B cell (primary cell): Measurements from ENCODE around the gene ODAD4. TPM values are rescaled to one million over a fixed set of nuclear protein-coding genes. Genes with fewer than 3 reads are reported as not detected.

Source experiments
- ATAC-seq: fragments of 200-7000 bp; cut with Tn5 transposase; one replicate; pipeline ENCODE4 v1.10.0; 2021; ENCODE audit warnings: low read depth, mild to moderate bottlenecking, moderate number of reproducible peaks, moderate library complexity
- CTCF ChIA-PET: fragments of 350-600 bp; sonication (Branson Sonifier 250); formaldehyde crosslinking; loops from one replicate; lab custom pipeline; 2021; ENCODE audit warnings: antibody characterized with exemption, inconsistent platforms; lab: Charles Lee
- POLR2A ChIA-PET: fragments of 350-600 bp; sonication (Branson Sonifier 250); formaldehyde crosslinking; loops from one replicate; lab custom pipeline; 2021; ENCODE audit warnings: antibody characterized with exemption; lab: Charles Lee
- DNase-seq: peaks from one replicate; pipeline ENCODE4 v3.0.0; 2013
- H2AFZ ChIP-seq: 2 replicates; pipeline ENCODE4 v1.6.1; 2012; ENCODE audit warnings: mild to moderate bottlenecking, low read depth, low read length; ENCODE audit not compliant: insufficient read depth, poor library complexity, severe bottlenecking
- H3K27ac ChIP-seq, 2 donors: 1 replicate in 1 of 2; 2 replicates in 1 of 2; pipeline ENCODE4 v1.5.1; 2012 to 2013; ENCODE audit warnings: low read length in 2 of 2, mild to moderate bottlenecking in 2 of 2, moderate library complexity in 1 of 2
- H3K27me3 ChIP-seq, 4 experiments: fragments of 200-600 bp in 1 of 4; sonication (generic) in 1 of 4; replicated peaks in 1 of 4; 1 replicate in 2 of 4; 2 replicates in 2 of 4; pipeline versions ENCODE4 v1.6.1 to v1.7.0; 2013 to 2016; ENCODE audit warnings: low read length in 3 of 4, mild to moderate bottlenecking in 2 of 4, mixed read lengths in 1 of 4, moderate library complexity in 1 of 4; ENCODE audit not compliant: insufficient read depth in 4 of 4, control insufficient read depth in 3 of 4; ENCODE audit errors: control extremely low read depth in 1 of 4
- H3K36me3 ChIP-seq, 2 experiments: replicated peaks in 1 of 2; 1 replicate in 1 of 2; 2 replicates in 1 of 2; pipeline versions ENCODE4 v1.6.1 to v1.7.1; 2013; ENCODE audit warnings: low read length in 1 of 2; ENCODE audit not compliant: insufficient read depth in 2 of 2, control insufficient read depth in 1 of 2; ENCODE audit errors: control extremely low read depth in 1 of 2, extremely low read depth in 1 of 2
- H3K4me1 ChIP-seq, 2 donors: fragments of 200-600 bp in 1 of 2; sonication (generic) in 1 of 2; 1 replicate in 1 of 2; 2 replicates in 1 of 2; pipeline versions ENCODE4 v1.5.1 to v1.6.1; 2013 to 2017; ENCODE audit warnings: low read length in 2 of 2; ENCODE audit not compliant: control insufficient read depth in 2 of 2, insufficient read depth in 2 of 2
- H3K4me2 ChIP-seq: replicated peaks from 2 replicates; pipeline ENCODE3; 2012; ENCODE audit warnings: mild to moderate bottlenecking, low read depth, low read length; ENCODE audit not compliant: poor library complexity, severe bottlenecking
- H3K4me3 ChIP-seq, 5 experiments: fragments of 200-600 bp in 1 of 5; sonication (generic) in 1 of 5; 1 replicate in 3 of 5; 2 replicates in 2 of 5; pipeline versions ENCODE4 v1.5.1 to v1.7.0; 2011 to 2016; ENCODE audit warnings: low read length in 4 of 5, mild to moderate bottlenecking in 4 of 5, low read depth in 2 of 5, control low read depth in 1 of 5, moderate library complexity in 1 of 5; ENCODE audit not compliant: insufficient read depth in 1 of 5; ENCODE audit errors: control extremely low read depth in 1 of 5, extremely low read depth in 1 of 5
- H3K79me2 ChIP-seq: fragments of 200-600 bp; sonication (generic); one replicate; pipeline ENCODE4 v1.6.0; 2016; ENCODE audit warnings: low read length; ENCODE audit not compliant: control insufficient read depth, insufficient read depth
- H3K9ac ChIP-seq: fragments of 200-600 bp; sonication (generic); 2 replicates; pipeline ENCODE4 v1.6.1; 2017; ENCODE audit warnings: mild to moderate bottlenecking, low read length, moderate library complexity
- H3K9me3 ChIP-seq, 3 donors: one replicate each; pipeline versions ENCODE4 v1.6.1 to v1.7.1; 2013; ENCODE audit warnings: low read length in 2 of 3; ENCODE audit not compliant: control insufficient read depth in 2 of 3, insufficient read depth in 1 of 3; ENCODE audit errors: control extremely low read depth in 1 of 3
- H4K20me1 ChIP-seq: 2 replicates; pipeline ENCODE4 v1.6.0; 2012; ENCODE audit warnings: mild to moderate bottlenecking, low read length; ENCODE audit not compliant: insufficient read depth, control insufficient read depth, poor library complexity, severe bottlenecking
- H3K27ac Mint-ChIP-seq: one replicate; pipeline ENCODE4 v1.8.0; 2021; ENCODE audit warnings: mixed read lengths
- H3K27me3 Mint-ChIP-seq: one replicate; pipeline ENCODE4 v1.8.0; 2021; ENCODE audit warnings: mixed read lengths
- H3K4me1 Mint-ChIP-seq: one replicate; pipeline ENCODE4 v1.8.0; 2021; ENCODE audit warnings: mixed read lengths
- H3K4me3 Mint-ChIP-seq: one replicate; pipeline ENCODE4 v1.8.0; 2021; ENCODE audit warnings: mixed read lengths
- H3K9me3 Mint-ChIP-seq: one replicate; pipeline ENCODE4 v1.8.0; 2022; ENCODE audit warnings: mixed read lengths; ENCODE audit not compliant: insufficient read depth
- EZH2 ChIP-seq: IDR thresholded peaks from 2 replicates; pipeline ENCODE4 v1.6.1; 2012; ENCODE audit warnings: borderline replicate concordance, low read depth, mild to moderate bottlenecking, moderate library complexity, low read length; ENCODE audit not compliant: insufficient read depth, poor library complexity, severe bottlenecking
- WGBS: methylation state at CpG from one replicate; pipeline ENCODE4 v1.1.5; 2013; ENCODE audit warnings: missing lambda C conversion rate; ENCODE audit not compliant: insufficient coverage; 5-methylcytosine and 5-hydroxymethylcytosine counted together
- intact Hi-C: fragments of 100-400 bp; cut with micrococcal nuclease; formaldehyde crosslinking; loops from one replicate; pipeline ENCODE4 v1.10.0; 2022
- polyA plus RNA-seq: library from polyadenylated mRNA; depleted of rRNA; stranded (reverse); fragments of >200 nt; gene quantifications from 2 replicates; pipeline ENCODE4 v1.2.3, GENCODE V29; 2012
- total RNA-seq, 2 donors: library from RNA; stranded (reverse); fragments of 120-200 nt in 1 of 2; gene quantifications; 1 replicate in 1 of 2; 2 replicates in 1 of 2; pipeline versions ENCODE4 v1.2.3 to v1.2.4, GENCODE V29; 2013 to 2022
- TF ChIP-seq, protein P1 (sequence below): fragments of 200-600 bp; IDR thresholded peaks from one replicate; pipeline ENCODE4 v1.8.0; 2022; ENCODE audit warnings: antibody characterized with exemption, mild to moderate bottlenecking

ODAD4 gene
- total and polyA plus RNA-seq, 2 donors (not counting 1 experiment from before 2014, with no cell fraction given), result 0.27 TPM; not detected in 1

DNA sequence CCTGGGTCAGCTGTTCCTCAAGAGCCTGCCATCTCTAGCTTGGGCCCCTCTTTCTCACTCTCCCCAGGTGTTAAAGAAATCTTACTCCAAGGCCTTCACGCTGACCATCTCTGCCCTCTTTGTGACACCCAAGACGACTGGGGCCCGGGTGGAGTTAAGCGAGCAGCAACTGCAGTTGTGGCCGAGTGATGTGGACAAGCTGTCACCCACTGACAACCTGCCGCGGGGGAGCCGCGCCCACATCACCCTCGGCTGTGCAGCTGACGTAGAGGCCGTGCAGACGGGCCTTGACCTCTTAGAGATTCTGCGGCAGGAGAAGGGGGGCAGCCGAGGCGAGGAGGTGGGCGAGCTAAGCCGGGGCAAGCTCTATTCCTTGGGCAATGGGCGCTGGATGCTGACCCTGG lies 43.0 kb downstream of the ODAD4 start:
- Histone ChIP-seq H3K4me1 (peaks cover 11 to 42% of the 10 kb centered on the region in 2 donors), H3K4me2 (peak overlapping the region; percentile 31), H3K9ac (no peak overlapping the region), H3K27me3 (no peaks in the 10 kb centered on the region), H3K36me3 (peaks cover 8 to 70% of the 10 kb centered on the region in 2 experiments), H3K9me3 (peaks cover 0 to 3% (median 0%) of the 10 kb centered on the region in 3 donors), H3K4me3 (no peak overlapping the region), H3K27ac (peak overlapping the region; percentile 23 to 47), H2AFZ (no peak overlapping the region), H3K79me2 (peaks cover 24% of the 10 kb centered on the region), H4K20me1 (peaks cover 33% of the 10 kb centered on the region)
- ChIA-PET POLR2A (interaction anchor here (0.5 to 1.4 kb wide), 5 partner anchors 12 to 139 kb away, joined by 3 to 5 read pairs (median 3); partner anchors contain the start of genes DHX58, DNAJC7 and NKIRAS2), CTCF (interaction anchor here (1.0 to 3.2 kb wide), 6 partner anchors 9 to 553 kb away, joined by 3 to 17 read pairs (median 4); partner anchors contain the start of genes DHX58 and DNAJC7)
- Mint-ChIP-seq H3K4me1 (peaks cover 39% of the 10 kb centered on the region), H3K9me3 (no peaks in the 10 kb centered on the region), H3K27me3 (no peaks in the 10 kb centered on the region), H3K27ac (peak overlapping the region; percentile 76), H3K4me3 (peak overlapping the region; percentile 38)
- WGBS, result 89% methylated on average over 18 of the region's 19 CpGs
- DNase-seq, result no peak
- intact Hi-C loops, result no loop called here
- ATAC-seq, result no peak
- TF ChIP-seq, protein P1, sequence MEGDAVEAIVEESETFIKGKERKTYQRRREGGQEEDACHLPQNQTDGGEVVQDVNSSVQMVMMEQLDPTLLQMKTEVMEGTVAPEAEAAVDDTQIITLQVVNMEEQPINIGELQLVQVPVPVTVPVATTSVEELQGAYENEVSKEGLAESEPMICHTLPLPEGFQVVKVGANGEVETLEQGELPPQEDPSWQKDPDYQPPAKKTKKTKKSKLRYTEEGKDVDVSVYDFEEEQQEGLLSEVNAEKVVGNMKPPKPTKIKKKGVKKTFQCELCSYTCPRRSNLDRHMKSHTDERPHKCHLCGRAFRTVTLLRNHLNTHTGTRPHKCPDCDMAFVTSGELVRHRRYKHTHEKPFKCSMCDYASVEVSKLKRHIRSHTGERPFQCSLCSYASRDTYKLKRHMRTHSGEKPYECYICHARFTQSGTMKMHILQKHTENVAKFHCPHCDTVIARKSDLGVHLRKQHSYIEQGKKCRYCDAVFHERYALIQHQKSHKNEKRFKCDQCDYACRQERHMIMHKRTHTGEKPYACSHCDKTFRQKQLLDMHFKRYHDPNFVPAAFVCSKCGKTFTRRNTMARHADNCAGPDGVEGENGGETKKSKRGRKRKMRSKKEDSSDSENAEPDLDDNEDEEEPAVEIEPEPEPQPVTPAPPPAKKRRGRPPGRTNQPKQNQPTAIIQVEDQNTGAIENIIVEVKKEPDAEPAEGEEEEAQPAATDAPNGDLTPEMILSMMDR, result no peak
- no peak for TF ChIP-seq EZH2

- Histone ChIP-seq H3K79me2 (peaks cover 19% of the 10 kb centered on the region), H3K27me3 (no peaks in the 10 kb centered on the region), H3K9ac (no peak overlapping the region), H2AFZ (no peak overlapping the region), H3K4me3 (no peak overlapping the region), H3K4me2 (no peak overlapping the region), H3K4me1 (peaks cover 11 to 39% of the 10 kb centered on the region in 2 donors), H3K9me3 (peaks cover 0 to 3% (median 0%) of the 10 kb centered on the region in 3 donors), H3K27ac (no peak overlapping the region), H4K20me1 (peaks cover 33% of the 10 kb centered on the region), H3K36me3 (peaks cover 5 to 68% of the 10 kb centered on the region in 2 experiments)
- 83% methylated on average over 5 of the region's 6 CpGs for WGBS
- H3K27ac Mint-ChIP-seq, result no peak overlapping the region
- no peaks in the 10 kb centered on the region for H3K9me3 Mint-ChIP-seq
- ATAC-seq (no peak), DNase-seq (no peak)
- no peak for TF ChIP-seq EZH2
- TF ChIP-seq, protein P1, result no peak
- ChIA-PET CTCF (interaction anchor here (0.6 to 3.2 kb wide), 3 partner anchors 43 to 429 kb away, joined by 3 to 17 read pairs (median 5); partner anchors contain the start of gene DNAJC7), POLR2A (no interaction called here)
- no peaks in the 10 kb centered on the region for H3K27me3 Mint-ChIP-seq
- intact Hi-C loops, result no loop called here
- no peak overlapping the region for H3K4me3 Mint-ChIP-seq
- peaks cover 39% of the 10 kb centered on the region for H3K4me1 Mint-ChIP-seq
Observed at GRCh38 chr17:41974031-41974430, 43.6 kb downstream of the ODAD4 start.
